ENCODE measurements around the gene ZNF835. TPM values are rescaled to one million over a fixed set of nuclear protein-coding genes. Genes with fewer than 3 reads are reported as not detected.
A peak's percentile ranks its signal among the peaks of the same experiment; 100 is the strongest.
"Not testable (repeated sequence)": the region's sequence is repeated elsewhere in the genome, so short reads cannot be mapped to it uniquely, and the experiment has no call there.

The ZNF835 gene
- total RNA-seq, 2 experiments from 2014 or later, result 3.0 to 3.3 TPM

DNA sequence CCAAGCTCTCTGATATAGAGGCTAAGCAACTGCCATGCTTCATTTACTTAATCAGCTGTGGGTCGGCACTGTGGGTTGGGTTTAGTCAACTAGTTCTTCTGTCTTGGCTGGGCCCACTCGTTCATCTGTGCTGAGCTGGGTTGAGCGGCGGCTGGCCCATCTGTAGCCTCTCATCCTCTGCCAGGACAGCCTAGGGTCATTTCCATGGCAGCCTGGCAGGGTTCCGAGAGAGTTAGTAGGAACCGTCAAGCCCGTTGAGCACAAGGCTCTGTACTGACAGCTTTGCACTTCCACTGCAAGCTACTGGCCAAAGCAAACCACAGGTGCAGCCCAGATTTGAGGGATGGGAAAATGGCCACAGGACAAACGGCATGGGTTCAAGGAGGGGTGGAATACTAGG, 6.6 kb upstream of the ZNF835 start:
- no peaks in the 10 kb centered on the region for H3K27me3 Mint-ChIP-seq
- H3K27ac Mint-ChIP-seq, result no peak overlapping the region
- H3K36me3 Mint-ChIP-seq (ENCODE audit: low read depth), result peaks cover 4% of the 10 kb centered on the region
- TF ChIP-seq, protein P1, sequence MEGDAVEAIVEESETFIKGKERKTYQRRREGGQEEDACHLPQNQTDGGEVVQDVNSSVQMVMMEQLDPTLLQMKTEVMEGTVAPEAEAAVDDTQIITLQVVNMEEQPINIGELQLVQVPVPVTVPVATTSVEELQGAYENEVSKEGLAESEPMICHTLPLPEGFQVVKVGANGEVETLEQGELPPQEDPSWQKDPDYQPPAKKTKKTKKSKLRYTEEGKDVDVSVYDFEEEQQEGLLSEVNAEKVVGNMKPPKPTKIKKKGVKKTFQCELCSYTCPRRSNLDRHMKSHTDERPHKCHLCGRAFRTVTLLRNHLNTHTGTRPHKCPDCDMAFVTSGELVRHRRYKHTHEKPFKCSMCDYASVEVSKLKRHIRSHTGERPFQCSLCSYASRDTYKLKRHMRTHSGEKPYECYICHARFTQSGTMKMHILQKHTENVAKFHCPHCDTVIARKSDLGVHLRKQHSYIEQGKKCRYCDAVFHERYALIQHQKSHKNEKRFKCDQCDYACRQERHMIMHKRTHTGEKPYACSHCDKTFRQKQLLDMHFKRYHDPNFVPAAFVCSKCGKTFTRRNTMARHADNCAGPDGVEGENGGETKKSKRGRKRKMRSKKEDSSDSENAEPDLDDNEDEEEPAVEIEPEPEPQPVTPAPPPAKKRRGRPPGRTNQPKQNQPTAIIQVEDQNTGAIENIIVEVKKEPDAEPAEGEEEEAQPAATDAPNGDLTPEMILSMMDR (IDR thresholded peaks at IDR 0.05), result no peak
- no peaks in the 10 kb centered on the region for H3K4me1 Mint-ChIP-seq (ENCODE audit: low read depth)
- peaks cover 16% of the 10 kb centered on the region for H3K9me3 Mint-ChIP-seq
- DNase-seq (no peak), ATAC-seq (no peak)
- CTCF ChIA-PET, result no interaction called here
- no peak overlapping the region for H3K4me3 Mint-ChIP-seq
- POLR2A ChIA-PET, result no interaction called here
- intact Hi-C loops (cut with micrococcal nuclease), result no loop called here

DNA sequence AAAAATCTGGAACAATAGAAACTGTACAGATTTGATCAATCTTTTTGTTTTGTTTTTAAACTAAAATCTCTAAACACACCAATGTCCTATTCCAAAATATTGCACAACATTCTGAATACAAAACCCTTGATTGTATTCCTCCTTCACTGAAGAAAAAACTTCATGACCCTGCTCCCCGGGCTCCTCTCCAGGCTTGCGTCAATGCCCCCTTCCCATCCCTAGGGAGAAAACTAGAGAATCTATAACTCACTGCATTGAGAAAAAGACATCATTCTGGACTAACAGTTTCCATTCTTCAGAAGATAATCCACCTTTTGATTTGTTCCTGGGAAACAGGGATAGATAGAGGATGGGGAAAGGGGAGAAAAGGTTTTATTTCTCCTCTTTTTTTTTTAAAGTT, 1.1 kb upstream of the ZNF835 start:
- not testable (repeated sequence) for ATAC-seq, H3K4me3 Mint-ChIP-seq

DNA sequence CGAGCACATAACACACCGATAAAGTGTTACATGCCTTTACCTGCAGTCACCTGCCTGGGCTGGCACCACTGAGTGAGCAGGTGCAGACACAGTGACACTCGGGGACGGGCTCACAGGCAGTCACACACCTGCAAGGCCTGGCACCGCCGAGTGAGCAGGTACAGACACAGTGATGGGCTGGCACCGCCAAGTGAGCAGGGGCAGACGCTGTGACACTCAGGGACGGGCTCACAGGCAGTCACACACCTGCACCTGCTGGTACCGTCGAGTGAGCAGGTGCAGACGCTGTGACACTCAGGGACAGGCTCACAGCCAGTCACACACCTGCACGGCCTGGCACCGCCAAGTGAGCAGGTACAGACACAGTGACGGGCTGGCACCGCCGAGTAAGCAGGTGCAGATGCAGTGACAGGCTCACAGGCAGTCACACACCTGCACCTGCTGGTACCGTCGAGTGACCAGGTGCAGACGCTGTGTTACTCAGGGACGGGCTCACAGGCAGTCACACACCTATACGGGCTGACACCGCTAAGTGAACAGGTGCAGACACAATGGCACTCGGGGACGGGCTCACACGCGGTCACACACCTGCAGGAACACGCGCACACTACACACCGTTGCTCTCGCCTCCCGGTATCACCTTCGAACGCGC, 470 bp downstream of the ZNF835 start:
- peak overlapping the region; percentile 88 for H3K4me3 Mint-ChIP-seq
- peak overlapping the region; percentile 88 for H3K27ac Mint-ChIP-seq
- H3K27me3 Mint-ChIP-seq, result peaks cover 1% of the 10 kb centered on the region
- ATAC-seq (peak; percentile 43), DNase-seq (no peak)
- ChIA-PET POLR2A (no interaction called here), CTCF (no interaction called here)
- peaks cover 37% of the 10 kb centered on the region for H3K36me3 Mint-ChIP-seq (ENCODE audit: low read depth)
- H3K4me1 Mint-ChIP-seq (ENCODE audit: low read depth), result peaks cover 9% of the 10 kb centered on the region
- H3K9me3 Mint-ChIP-seq, result peaks cover 17% of the 10 kb centered on the region
- intact Hi-C loops (cut with micrococcal nuclease), result no loop called here
- TF ChIP-seq, protein P1 (IDR thresholded peaks at IDR 0.05), result no peak

More for the DNA sequence above, 1.1 kb upstream of the ZNF835 start:
- POLR2A ChIA-PET, result interaction anchor here (0.7 kb wide), 1 partner anchor 66 kb away, joined by 3 read pairs; no protein-coding TSS in a partner anchor
- intact Hi-C loops (cut with micrococcal nuclease); DNase-seq; H3K4me1 Mint-ChIP-seq (ENCODE audit: low read depth); CTCF ChIA-PET; H3K27me3 Mint-ChIP-seq; H3K27ac Mint-ChIP-seq: not testable (repeated sequence)
- peaks cover 29% of the 10 kb centered on the region for H3K36me3 Mint-ChIP-seq (ENCODE audit: low read depth)
- H3K9me3 Mint-ChIP-seq, result peaks cover 24% of the 10 kb centered on the region

DNA sequence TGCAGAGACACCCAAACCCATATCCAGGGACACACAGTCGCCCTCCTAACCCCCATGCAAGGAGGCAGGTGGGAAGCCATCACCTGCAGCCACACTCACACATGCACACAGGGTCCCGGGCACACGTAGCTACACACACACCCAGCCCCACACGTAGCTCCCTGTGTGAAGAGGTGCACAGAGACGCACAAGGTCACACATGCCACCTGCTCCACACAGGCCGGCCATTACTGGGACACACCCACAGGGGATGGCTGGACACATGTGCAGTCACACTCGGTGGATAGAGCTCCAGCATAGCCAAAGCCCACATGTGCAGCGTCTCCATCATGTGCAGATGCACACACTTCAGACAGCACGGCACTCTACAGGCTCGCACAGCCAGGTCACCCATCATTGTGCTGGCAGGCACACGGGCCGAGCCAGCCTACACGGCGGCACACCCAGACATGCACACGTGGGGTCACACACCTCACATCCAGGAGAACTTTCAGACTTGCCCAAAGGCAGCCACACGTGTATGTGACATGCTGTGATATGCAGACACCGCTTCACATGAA, 1.1 kb downstream of the ZNF835 start:
- Mint-ChIP-seq H3K4me1 (ENCODE audit: low read depth) (peaks cover 9% of the 10 kb centered on the region), H3K36me3 (ENCODE audit: low read depth) (peaks cover 39% of the 10 kb centered on the region), H3K9me3 (peaks cover 18% of the 10 kb centered on the region), H3K27ac (peak overlapping the region; percentile 46), H3K4me3 (peak overlapping the region; percentile 88), H3K27me3 (peaks cover 1% of the 10 kb centered on the region)
- TF ChIP-seq, protein P1 (IDR thresholded peaks at IDR 0.05), result no peak
- ChIA-PET POLR2A (no interaction called here), CTCF (no interaction called here)
- no peak for DNase-seq
- no peak for ATAC-seq
- intact Hi-C loops (cut with micrococcal nuclease), result no loop called here

DNA sequence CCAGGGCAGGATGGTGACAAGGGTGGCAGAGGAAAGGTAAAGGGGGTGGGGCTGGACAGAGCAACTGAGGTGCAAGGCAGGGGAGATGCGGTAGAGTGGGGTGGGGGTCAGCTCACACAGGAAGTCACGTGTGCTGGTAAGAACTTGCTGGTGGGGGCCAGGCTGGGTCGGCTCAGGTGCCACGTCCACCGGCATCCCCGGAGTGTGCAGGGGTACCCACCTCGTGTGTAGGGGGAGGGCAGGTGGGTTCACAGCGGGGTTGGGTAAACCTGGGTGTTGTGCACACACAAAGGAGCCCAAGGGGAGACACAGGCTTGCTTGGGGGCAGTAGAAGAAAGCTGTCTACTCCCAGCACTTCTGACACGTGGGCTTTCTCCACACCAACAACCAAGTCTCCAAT, 2.9 kb downstream of the ZNF835 start:
- POLR2A ChIA-PET, result no interaction called here
- Mint-ChIP-seq H3K27ac (no peak overlapping the region), H3K4me3 (no peak overlapping the region), H3K27me3 (peaks cover 1% of the 10 kb centered on the region), H3K36me3 (ENCODE audit: low read depth) (peaks cover 55% of the 10 kb centered on the region), H3K4me1 (ENCODE audit: low read depth) (peaks cover 9% of the 10 kb centered on the region), H3K9me3 (peaks cover 24% of the 10 kb centered on the region)
- ATAC-seq (no peak), DNase-seq (no peak)
- CTCF ChIA-PET, result no interaction called here
- TF ChIP-seq, protein P1 (IDR thresholded peaks at IDR 0.05), result no peak
- intact Hi-C loops (cut with micrococcal nuclease), result no loop called here

Measured in activated CD8-positive, alpha-beta T cell treated with anti-CD3 and anti-CD28 coated beads for 36 hours (primary cell).